Gastroesophageal sphincter (tissue), 3 donors: ENCODE results near the gene CDCA5.

Experiments used
- CTCF ChIP-seq, 4 experiments: fragments of 200-600 bp in 2 of 4; fragments of 450-650 bp in 2 of 4; sonication (generic) in 1 of 4; IDR thresholded peaks; one replicate each; pipeline ENCODE4 v1.5.1; 2017 to 2019; ENCODE audit warnings: antibody characterized with exemption in 4 of 4, mild to moderate bottlenecking in 2 of 4, moderate library complexity in 2 of 4
- EP300 ChIP-seq: sonication (generic); formaldehyde crosslinking; IDR thresholded peaks from one replicate; pipeline ENCODE4 v1.6.1; 2017; ENCODE audit warnings: antibody characterized with exemption, mild to moderate bottlenecking
- POLR2A ChIP-seq, 2 donors: fragments of 450-650 bp; IDR thresholded peaks; one replicate each; pipeline ENCODE4 v1.6.1; 2017; ENCODE audit warnings: antibody characterized with exemption in 2 of 2, mild to moderate bottlenecking in 2 of 2, moderate library complexity in 1 of 2
- POLR2AphosphoS5 ChIP-seq: sonication (generic); formaldehyde crosslinking; IDR thresholded peaks from one replicate; pipeline ENCODE4 v1.6.1; 2017; ENCODE audit warnings: antibody characterized with exemption

GRCh38 chr11:65083134-65083833 lies 556 bp downstream of the CDCA5 start:
- no peak for TF ChIP-seq CTCF (IDR thresholded peaks at IDR 0.05)
- TF ChIP-seq EP300 = no peak
- TF ChIP-seq POLR2AphosphoS5 = no peak
- no peak for TF ChIP-seq POLR2A (IDR thresholded peaks at IDR 0.05)
